Upper lobe of right lung (tissue), 1 donor: ENCODE measurements around the gene PADI2. TPM values are rescaled to one million over a fixed set of nuclear protein-coding genes. Genes with fewer than 3 reads are reported as not detected.

Source experiments
- ATAC-seq: fragments of 200-7000 bp; cut with Tn5 transposase; one replicate; pipeline ENCODE4 v1.9.1; 2020; ENCODE audit warnings: mild to moderate bottlenecking, moderate library complexity
- DNase-seq: peaks from one replicate; pipeline ENCODE4 v3.0.0-alpha.2; 2020
- H3K27ac ChIP-seq: fragments of 200-600 bp; one replicate; pipeline ENCODE4 v1.8.0; 2022
- H3K27me3 ChIP-seq: fragments of 200-600 bp; one replicate; pipeline ENCODE4 v1.8.0; 2022; ENCODE audit warnings: mild to moderate bottlenecking
- H3K36me3 ChIP-seq: fragments of 200-600 bp; one replicate; pipeline ENCODE4 v1.8.0; 2022
- H3K4me1 ChIP-seq: fragments of 200-600 bp; one replicate; pipeline ENCODE4 v1.8.0; 2022
- H3K4me3 ChIP-seq: fragments of 200-600 bp; one replicate; pipeline ENCODE4 v1.8.0; 2022; ENCODE audit warnings: mild to moderate bottlenecking
- H3K9me3 ChIP-seq: fragments of 200-600 bp; one replicate; pipeline ENCODE4 v1.8.0; 2022
- CTCF ChIP-seq: fragments of 200-600 bp; IDR thresholded peaks from one replicate; pipeline ENCODE4 v1.8.0; 2022; ENCODE audit warnings: antibody characterized with exemption
- intact Hi-C: fragments of 100-400 bp; cut with DNase I; formaldehyde crosslinking; loops from one replicate; pipeline ENCODE4 v1.11.0; 2022
- total RNA-seq: library from RNA; stranded (reverse); fragmentation: NEBNext Ultra II Directional; extraction: Animal tissue kit (Norgen Biotek cat#: 25700); gene quantifications from one replicate; pipeline ENCODE4 v1.2.1, GENCODE V29; 2021
- donor health status: DM: no; HTN: yes; CAD: no; lungs with severe emphysema.

PADI2 gene
- total RNA-seq, 1 donor from 2014 or later, result 20.0 TPM

GRCh38 chr1:17031436-17031835, 87.8 kb downstream of the PADI2 start:
- DNase-seq (no peak), ATAC-seq (no peak)
- Histone ChIP-seq H3K9me3 (no peaks in the 10 kb centered on the region), H3K27me3 (no peaks in the 10 kb centered on the region), H3K27ac (no peak overlapping the region), H3K4me3 (no peak overlapping the region), H3K4me1 (peaks cover 13% of the 10 kb centered on the region), H3K36me3 (peaks cover 66% of the 10 kb centered on the region)
- no peak for TF ChIP-seq CTCF
- intact Hi-C loops, result no loop called here

- Histone ChIP-seq H3K9me3 (no peaks in the 10 kb centered on the region), H3K27ac (no peak overlapping the region), H3K36me3 (peaks cover 79% of the 10 kb centered on the region), H3K27me3 (no peaks in the 10 kb centered on the region), H3K4me3 (no peak overlapping the region), H3K4me1 (peaks cover 13% of the 10 kb centered on the region)
- DNase-seq (no peak), ATAC-seq (no peak)
- no peak for TF ChIP-seq CTCF
- intact Hi-C loops, result no loop called here
Observed at GRCh38 chr1:17030206-17030605, 89.0 kb downstream of the PADI2 start.

GRCh38 chr1:17028662-17029188, 90.5 kb downstream of the PADI2 start:
- intact Hi-C loops, result no loop called here
- no peak for DNase-seq
- Histone ChIP-seq H3K4me3 (no peak overlapping the region), H3K4me1 (peaks cover 13% of the 10 kb centered on the region), H3K9me3 (no peaks in the 10 kb centered on the region), H3K27me3 (no peaks in the 10 kb centered on the region), H3K27ac (peak overlapping the region; percentile 9), H3K36me3 (peaks cover 88% of the 10 kb centered on the region)
- ATAC-seq, result no peak
- no peak for TF ChIP-seq CTCF

- no peak for TF ChIP-seq CTCF
- H3K36me3 ChIP-seq, result peaks cover 88% of the 10 kb centered on the region
- no peaks in the 10 kb centered on the region for H3K27me3 ChIP-seq
- no peak overlapping the region for H3K4me3 ChIP-seq
- peak; percentile 63 for ATAC-seq
- no peaks in the 10 kb centered on the region for H3K9me3 ChIP-seq
- intact Hi-C loops, result no loop called here
- DNase-seq, result no peak
- peak overlapping the region; percentile 37 for H3K27ac ChIP-seq
- H3K4me1 ChIP-seq, result peaks cover 13% of the 10 kb centered on the region
Observed at GRCh38 chr1:17027900-17028299, 91.4 kb downstream of the PADI2 start.

- peaks cover 88% of the 10 kb centered on the region for H3K36me3 ChIP-seq
- H3K27ac ChIP-seq, result peak overlapping the region; percentile 37
- no peak overlapping the region for H3K4me3 ChIP-seq
- no peaks in the 10 kb centered on the region for H3K27me3 ChIP-seq
- intact Hi-C loops, result no loop called here
- no peaks in the 10 kb centered on the region for H3K9me3 ChIP-seq
- DNase-seq (peak; percentile 76), ATAC-seq (peak; percentile 95)
- no peak for TF ChIP-seq CTCF
- H3K4me1 ChIP-seq, result peaks cover 13% of the 10 kb centered on the region
Observed at GRCh38 chr1:17027403-17027802, 91.8 kb downstream of the PADI2 start.

- H3K4me3 ChIP-seq, result no peak overlapping the region
- peaks cover 13% of the 10 kb centered on the region for H3K4me1 ChIP-seq
- no peak for TF ChIP-seq CTCF
- peaks cover 99% of the 10 kb centered on the region for H3K36me3 ChIP-seq
- DNase-seq (no peak), ATAC-seq (no peak)
- no peak overlapping the region for H3K27ac ChIP-seq
- intact Hi-C loops, result no loop called here
- no peaks in the 10 kb centered on the region for H3K9me3 ChIP-seq
- H3K27me3 ChIP-seq, result no peaks in the 10 kb centered on the region
Observed at GRCh38 chr1:17024721-17025120, 94.5 kb downstream of the PADI2 start.
